ENCODE results near the gene GPR151.

Gene GPR151

GRCh38 chr5:146521403-146522106 is 5.6 kb upstream of the GPR151 start:
- TF ChIP-seq, protein P1, sequence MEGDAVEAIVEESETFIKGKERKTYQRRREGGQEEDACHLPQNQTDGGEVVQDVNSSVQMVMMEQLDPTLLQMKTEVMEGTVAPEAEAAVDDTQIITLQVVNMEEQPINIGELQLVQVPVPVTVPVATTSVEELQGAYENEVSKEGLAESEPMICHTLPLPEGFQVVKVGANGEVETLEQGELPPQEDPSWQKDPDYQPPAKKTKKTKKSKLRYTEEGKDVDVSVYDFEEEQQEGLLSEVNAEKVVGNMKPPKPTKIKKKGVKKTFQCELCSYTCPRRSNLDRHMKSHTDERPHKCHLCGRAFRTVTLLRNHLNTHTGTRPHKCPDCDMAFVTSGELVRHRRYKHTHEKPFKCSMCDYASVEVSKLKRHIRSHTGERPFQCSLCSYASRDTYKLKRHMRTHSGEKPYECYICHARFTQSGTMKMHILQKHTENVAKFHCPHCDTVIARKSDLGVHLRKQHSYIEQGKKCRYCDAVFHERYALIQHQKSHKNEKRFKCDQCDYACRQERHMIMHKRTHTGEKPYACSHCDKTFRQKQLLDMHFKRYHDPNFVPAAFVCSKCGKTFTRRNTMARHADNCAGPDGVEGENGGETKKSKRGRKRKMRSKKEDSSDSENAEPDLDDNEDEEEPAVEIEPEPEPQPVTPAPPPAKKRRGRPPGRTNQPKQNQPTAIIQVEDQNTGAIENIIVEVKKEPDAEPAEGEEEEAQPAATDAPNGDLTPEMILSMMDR (IDR thresholded peaks at IDR 0.05; ENCODE audit: low read depth, low read length) = no peak
- in situ Hi-C loops (cut with HindIII; ENCODE audit: low sequenced_read_pairs) = no loop called here
- no peak for DNase-seq (ENCODE audit: low read depth, low spot score)
- H3K4me3 ChIP-seq (ENCODE audit: low read depth, low read length) = no peak overlapping the region

GRCh38 chr5:146520731-146521130 is 4.7 kb upstream of the GPR151 start:
- in situ Hi-C loops (cut with HindIII; ENCODE audit: low sequenced_read_pairs) = no loop called here
- TF ChIP-seq, protein P1 (IDR thresholded peaks at IDR 0.05; ENCODE audit: low read depth, low read length) = no peak
- no peak overlapping the region for H3K4me3 ChIP-seq (ENCODE audit: low read depth, low read length)
- no peak for DNase-seq (ENCODE audit: low read depth, low spot score)

GRCh38 chr5:146519554-146519953 is 3.6 kb upstream of the GPR151 start:
- in situ Hi-C loops (cut with HindIII; ENCODE audit: low sequenced_read_pairs) = no loop called here
- TF ChIP-seq, protein P1 (IDR thresholded peaks at IDR 0.05; ENCODE audit: low read depth, low read length) = no peak
- no peak overlapping the region for H3K4me3 ChIP-seq (ENCODE audit: low read depth, low read length)
- DNase-seq (ENCODE audit: low read depth, low spot score) = no peak

- DNase-seq (ENCODE audit: low read depth, low spot score) = no peak
- no peak overlapping the region for H3K4me3 ChIP-seq (ENCODE audit: low read depth, low read length)
- in situ Hi-C loops (cut with HindIII; ENCODE audit: low sequenced_read_pairs) = no loop called here
- TF ChIP-seq, protein P1 (IDR thresholded peaks at IDR 0.05; ENCODE audit: low read depth, low read length) = no peak
Measured at GRCh38 chr5:146515473-146516150, 378 bp downstream of the GPR151 start.

DNA sequence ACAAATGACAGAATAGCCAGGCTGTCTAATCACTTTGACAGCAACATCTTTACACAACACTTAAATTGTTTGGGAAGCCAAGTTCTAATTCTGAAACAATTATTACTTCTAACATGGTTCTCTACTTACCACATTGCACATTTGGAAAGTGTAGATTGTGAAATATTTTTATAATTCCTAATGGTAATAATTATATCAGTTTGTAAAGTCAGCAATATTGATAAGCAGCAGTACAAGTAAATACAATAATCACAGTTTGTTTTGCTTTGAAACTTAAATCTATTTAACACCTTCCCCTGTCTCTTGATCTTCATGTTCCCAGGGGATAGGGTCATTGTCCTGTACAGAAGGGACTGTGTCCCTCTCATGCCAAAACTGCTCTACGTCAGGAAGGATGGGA is 1.4 kb downstream of the GPR151 start:
- in situ Hi-C loops (cut with HindIII; ENCODE audit: low sequenced_read_pairs) = no loop called here

DNA sequence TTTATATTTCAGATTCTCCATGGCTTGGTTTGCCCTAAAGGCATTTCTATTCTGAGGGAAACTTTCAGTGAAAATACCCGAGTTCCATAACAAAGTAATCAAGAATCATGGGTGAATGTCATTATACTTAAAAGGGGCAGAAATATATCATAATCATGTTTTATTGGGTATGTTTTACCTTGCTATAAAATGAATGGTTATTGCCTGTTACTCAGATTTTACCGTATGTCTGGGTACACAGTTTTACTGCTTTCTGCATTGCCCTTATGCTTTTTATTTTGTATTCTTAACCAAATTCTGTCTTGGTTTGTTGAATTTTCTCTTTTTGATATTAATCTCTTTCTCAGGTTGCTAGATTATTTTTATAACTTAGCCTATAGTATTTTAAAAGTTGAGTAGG is 2.5 kb downstream of the GPR151 start:
- in situ Hi-C loops (cut with HindIII; ENCODE audit: low sequenced_read_pairs) = no loop called here
- TF ChIP-seq, protein P1 (IDR thresholded peaks at IDR 0.05; ENCODE audit: low read depth, low read length) = no peak
- no peak overlapping the region for H3K4me3 ChIP-seq (ENCODE audit: low read depth, low read length)
- DNase-seq (ENCODE audit: low read depth, low spot score) = no peak

More for the DNA sequence above, 1.4 kb downstream of the GPR151 start:
- no peak overlapping the region for H3K4me3 ChIP-seq (ENCODE audit: low read depth, low read length)
- TF ChIP-seq, protein P1 (IDR thresholded peaks at IDR 0.05; ENCODE audit: low read depth, low read length) = no peak
- no peak for DNase-seq (ENCODE audit: low read depth, low spot score)
